ENCODE data around the gene APP.
"Not testable (repeated sequence)": the region's sequence is repeated elsewhere in the genome, so short reads cannot be mapped to it uniquely, and the experiment has no call there.

APP gene

GRCh38 chr21:26131554-26131953, 39.0 kb downstream of the APP start:
- H3K4me2 ChIP-seq (ENCODE audit: low read length): no peak overlapping the region
- no peaks in the 10 kb centered on the region for H3K36me3 ChIP-seq (ENCODE audit: control insufficient read depth, insufficient read depth, low read length)
- H3K4me3 ChIP-seq (ENCODE audit: low read depth, low read length): no peak overlapping the region
- H3K4me1 ChIP-seq: no peaks in the 10 kb centered on the region
- H2AFZ ChIP-seq: no peak overlapping the region
- no peaks in the 10 kb centered on the region for H3K27me3 ChIP-seq (ENCODE audit: control insufficient read depth, insufficient read depth, low read length)
- no peak overlapping the region for H3K9ac ChIP-seq
- TF ChIP-seq CTCF (IDR thresholded peaks at IDR 0.05): no peak
- H3K9me3 ChIP-seq (ENCODE audit: control insufficient read depth, low read length): no peaks in the 10 kb centered on the region
- H3K27ac ChIP-seq: no peak overlapping the region
- H3K79me2 ChIP-seq: no peaks in the 10 kb centered on the region

- H3K9me3 ChIP-seq (ENCODE audit: control insufficient read depth, low read length); H3K9ac ChIP-seq; H3K27ac ChIP-seq; H3K4me1 ChIP-seq; H3K4me3 ChIP-seq (ENCODE audit: low read depth, low read length); H3K4me2 ChIP-seq (ENCODE audit: low read length); H2AFZ ChIP-seq; H3K27me3 ChIP-seq (ENCODE audit: control insufficient read depth, insufficient read depth, low read length); H3K36me3 ChIP-seq (ENCODE audit: control insufficient read depth, insufficient read depth, low read length); H3K79me2 ChIP-seq: not testable (repeated sequence)
Observed at GRCh38 chr21:26131053-26131452, 39.5 kb downstream of the APP start.

GRCh38 chr21:26130249-26130881, 40.2 kb downstream of the APP start:
- H3K9me3 ChIP-seq (ENCODE audit: control insufficient read depth, low read length): no peaks in the 10 kb centered on the region
- no peak for TF ChIP-seq CTCF (IDR thresholded peaks at IDR 0.05)
- no peaks in the 10 kb centered on the region for H3K4me1 ChIP-seq
- no peaks in the 10 kb centered on the region for H3K27me3 ChIP-seq (ENCODE audit: control insufficient read depth, insufficient read depth, low read length)
- no peaks in the 10 kb centered on the region for H3K79me2 ChIP-seq
- no peak overlapping the region for H3K4me2 ChIP-seq (ENCODE audit: low read length)
- no peaks in the 10 kb centered on the region for H3K36me3 ChIP-seq (ENCODE audit: control insufficient read depth, insufficient read depth, low read length)
- H3K9ac ChIP-seq: no peak overlapping the region
- H2AFZ ChIP-seq: no peak overlapping the region
- no peak overlapping the region for H3K4me3 ChIP-seq (ENCODE audit: low read depth, low read length)
- H3K27ac ChIP-seq: peak overlapping the region; percentile 44

DNA sequence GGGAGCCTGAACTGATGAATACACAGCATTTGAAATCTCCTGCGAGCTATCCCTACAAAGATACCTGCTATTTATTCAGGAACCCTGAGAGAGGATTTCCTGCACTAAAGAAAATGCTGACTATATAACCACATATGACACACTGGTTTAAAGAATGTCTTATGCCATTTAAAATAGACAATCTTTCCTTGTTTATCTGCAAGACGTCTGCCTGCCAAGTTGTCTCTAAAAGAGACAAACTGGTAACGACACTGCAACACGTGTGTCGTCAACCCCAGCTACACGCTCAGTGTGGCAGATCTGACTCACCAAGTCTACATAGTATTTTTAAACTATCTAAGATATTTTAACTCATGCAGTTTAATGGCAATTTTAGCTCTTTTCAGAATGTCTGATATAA, 42.7 kb downstream of the APP start:
- H3K4me2 ChIP-seq (ENCODE audit: low read length): no peak overlapping the region
- no peak overlapping the region for H2AFZ ChIP-seq
- no peak overlapping the region for H3K4me3 ChIP-seq (ENCODE audit: low read depth, low read length)
- no peak overlapping the region for H3K9ac ChIP-seq
- no peaks in the 10 kb centered on the region for H3K27me3 ChIP-seq (ENCODE audit: control insufficient read depth, insufficient read depth, low read length)
- H3K4me1 ChIP-seq: no peaks in the 10 kb centered on the region
- H3K27ac ChIP-seq: no peak overlapping the region
- no peak for TF ChIP-seq CTCF (IDR thresholded peaks at IDR 0.05)
- H3K9me3 ChIP-seq (ENCODE audit: control insufficient read depth, low read length): no peaks in the 10 kb centered on the region
- H3K79me2 ChIP-seq: no peaks in the 10 kb centered on the region
- no peaks in the 10 kb centered on the region for H3K36me3 ChIP-seq (ENCODE audit: control insufficient read depth, insufficient read depth, low read length)

DNA sequence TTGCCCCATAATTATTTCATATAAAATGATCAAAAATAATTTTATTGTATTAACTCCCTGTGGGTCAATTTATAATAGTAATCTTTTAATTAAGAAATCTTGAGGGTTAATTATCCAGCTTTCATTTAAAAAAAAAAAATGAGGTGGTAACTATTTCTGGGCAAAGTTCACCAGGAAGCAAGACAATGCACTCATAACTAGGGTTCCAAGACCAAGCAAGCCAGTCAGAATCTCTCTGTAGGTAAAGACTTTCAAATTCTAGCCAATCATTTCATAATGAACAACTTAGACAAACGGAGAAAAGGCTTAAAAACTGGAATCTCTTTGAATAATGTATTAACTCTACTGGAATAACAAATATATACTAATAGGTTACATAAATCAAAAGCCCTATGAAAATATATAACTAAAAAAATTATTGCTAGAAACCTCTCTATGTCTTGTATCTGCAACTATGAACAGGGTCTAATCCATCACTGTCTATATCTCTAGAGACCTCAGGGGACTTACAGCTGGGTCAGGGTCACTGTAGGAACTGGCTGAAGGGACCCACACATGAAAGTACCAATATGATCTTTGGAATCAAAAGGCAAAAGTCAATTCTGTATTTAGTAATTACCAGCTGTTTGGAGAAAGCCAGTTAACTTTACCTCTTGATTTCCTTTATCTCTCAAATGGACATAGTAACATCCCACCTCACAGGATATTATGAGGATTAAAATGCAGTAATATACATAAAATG, 43.3 kb downstream of the APP start:
- no peak overlapping the region for H3K27ac ChIP-seq
- H3K4me1 ChIP-seq: no peaks in the 10 kb centered on the region
- H3K4me3 ChIP-seq (ENCODE audit: low read depth, low read length): no peak overlapping the region
- no peaks in the 10 kb centered on the region for H3K79me2 ChIP-seq
- H3K9ac ChIP-seq: no peak overlapping the region
- no peak for TF ChIP-seq CTCF (IDR thresholded peaks at IDR 0.05)
- no peaks in the 10 kb centered on the region for H3K9me3 ChIP-seq (ENCODE audit: control insufficient read depth, low read length)
- H3K4me2 ChIP-seq (ENCODE audit: low read length): no peak overlapping the region
- H3K36me3 ChIP-seq (ENCODE audit: control insufficient read depth, insufficient read depth, low read length): no peaks in the 10 kb centered on the region
- no peak overlapping the region for H2AFZ ChIP-seq
- no peaks in the 10 kb centered on the region for H3K27me3 ChIP-seq (ENCODE audit: control insufficient read depth, insufficient read depth, low read length)

All from parathyroid adenoma (tissue), 2 donors.